ENCODE data around the gene KCNJ3. TPM values are rescaled to one million over a fixed set of nuclear protein-coding genes. Genes with fewer than 3 reads are reported as not detected.

KCNJ3 gene
- not detected for total RNA-seq
- long read RNA-seq: 0 reads

GRCh38 chr2:154698296-154698720 is at the start of gene KCNJ3:
Gene KCNJ3, plus strand, starts transcription at chr2:154698695. Its CDS starts 81 bp downstream, at chr2:154698776.
- no peak for DNase-seq (ENCODE audit: low spot score)

- no peak for DNase-seq (ENCODE audit: low spot score)
Observed at GRCh38 chr2:154655499-154655898, 43.0 kb upstream of the KCNJ3 start.

- no peak for DNase-seq (ENCODE audit: low spot score)
Observed at GRCh38 chr2:154658854-154659253, 39.6 kb upstream of the KCNJ3 start.

GRCh38 chr2:154664248-154664647 is 34.2 kb upstream of the KCNJ3 start:
- no peak for DNase-seq (ENCODE audit: low spot score)

- DNase-seq (ENCODE audit: low spot score): no peak
Observed at GRCh38 chr2:154670083-154670482, 28.4 kb upstream of the KCNJ3 start.

GRCh38 chr2:154673694-154674093 is 24.8 kb upstream of the KCNJ3 start:
- DNase-seq (ENCODE audit: low spot score): no peak

- no peak for DNase-seq (ENCODE audit: low spot score)
Observed at GRCh38 chr2:154677401-154677800, 21.1 kb upstream of the KCNJ3 start.

- DNase-seq (ENCODE audit: low spot score): no peak
Observed at GRCh38 chr2:154681741-154682140, 16.8 kb upstream of the KCNJ3 start.

GRCh38 chr2:154686162-154686561 is 12.3 kb upstream of the KCNJ3 start:
- DNase-seq (ENCODE audit: low spot score): no peak

- DNase-seq (ENCODE audit: low spot score): no peak
Observed at GRCh38 chr2:154688373-154688772, 10.1 kb upstream of the KCNJ3 start.

- no peak for DNase-seq (ENCODE audit: low spot score)
Observed at GRCh38 chr2:154689158-154689557, 9.3 kb upstream of the KCNJ3 start.

GRCh38 chr2:154692927-154693326 is 5.6 kb upstream of the KCNJ3 start:
- DNase-seq (ENCODE audit: low spot score): no peak

- no peak for DNase-seq (ENCODE audit: low spot score)
Observed at GRCh38 chr2:154693741-154694340, 4.7 kb upstream of the KCNJ3 start.

- DNase-seq (ENCODE audit: low spot score): no peak
Observed at GRCh38 chr2:154694881-154695280, 3.6 kb upstream of the KCNJ3 start.

GRCh38 chr2:154696369-154696768 is 2.1 kb upstream of the KCNJ3 start:
- no peak for DNase-seq (ENCODE audit: low spot score)

GRCh38 chr2:154696810-154697417 is 1.6 kb upstream of the KCNJ3 start:
- DNase-seq (ENCODE audit: low spot score): no peak

- DNase-seq (ENCODE audit: low spot score): no peak
Observed at GRCh38 chr2:154697418-154698252, 860 bp upstream of the KCNJ3 start.

GRCh38 chr2:154698721-154699574 is 453 bp downstream of the KCNJ3 start:
- no peak for DNase-seq (ENCODE audit: low spot score)

- DNase-seq (ENCODE audit: low spot score): no peak
Observed at GRCh38 chr2:154699575-154699930, 1.1 kb downstream of the KCNJ3 start.

- no peak for DNase-seq (ENCODE audit: low spot score)
Observed at GRCh38 chr2:154700136-154700535, 1.6 kb downstream of the KCNJ3 start.

- DNase-seq (ENCODE audit: low spot score): no peak
Observed at GRCh38 chr2:154704991-154705390, 6.5 kb downstream of the KCNJ3 start.

Measured in mesenteric fat pad (tissue), 1 donor.